Inflammatory macrophage treated with lipopolysaccharide for 4 hours (primary cell): ENCODE results near the gene SLC6A20.

Source experiments
- DNase-seq: peaks from one replicate; pipeline ENCODE4 v3.0.0-alpha.2; 2020

Gene SLC6A20

DNA sequence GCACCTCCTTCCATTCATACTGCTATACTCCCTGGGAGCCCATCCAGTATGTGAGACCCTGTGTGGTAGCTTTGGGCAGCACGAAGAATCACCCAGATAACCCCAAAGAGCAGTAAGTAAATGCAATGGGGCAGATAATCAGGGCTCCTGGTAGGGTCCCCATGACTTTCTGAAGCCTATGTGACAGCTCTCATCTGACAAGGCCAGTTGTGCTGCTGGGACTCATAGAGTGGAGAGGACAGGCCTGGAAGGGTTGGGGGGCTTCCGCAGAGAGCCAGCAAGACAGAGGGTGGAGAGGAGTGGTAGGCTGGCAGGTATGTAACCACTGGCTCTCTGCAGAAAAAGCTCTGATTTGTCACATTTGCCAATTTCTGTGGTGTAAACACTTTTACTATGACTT lies 3.2 kb upstream of the SLC6A20 start:
- DNase-seq, result no peak

- DNase-seq, result no peak
These were observed 1.7 kb upstream of the SLC6A20 start for GRCh38 chr3:45798034-45798433.

GRCh38 chr3:45796902-45797637 lies 734 bp upstream of the SLC6A20 start:
- DNase-seq, result no peak

- no peak for DNase-seq
These were observed 841 bp downstream of the SLC6A20 start for GRCh38 chr3:45795509-45795881.

DNA sequence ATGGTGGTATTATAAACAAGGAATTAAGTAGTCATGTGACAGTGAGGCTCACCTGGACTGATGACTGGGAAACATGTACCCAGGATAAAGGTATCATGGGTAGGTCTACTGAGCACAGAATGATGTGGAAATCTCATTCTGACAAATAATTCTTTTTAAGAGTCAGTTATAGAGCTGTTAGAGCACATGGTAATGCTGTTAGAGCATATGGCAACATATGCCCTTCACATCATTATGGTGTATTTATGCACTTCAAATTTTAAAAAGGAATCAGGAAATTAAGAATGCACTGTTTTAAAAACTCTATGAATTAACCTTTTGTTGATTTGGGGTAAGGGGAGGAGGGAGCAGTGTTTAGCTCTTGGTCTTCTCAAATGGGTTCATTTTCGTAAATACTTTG lies 1.7 kb downstream of the SLC6A20 start:
- no peak for DNase-seq

GRCh38 chr3:45794177-45794560 lies 2.2 kb downstream of the SLC6A20 start:
- DNase-seq, result no peak

GRCh38 chr3:45793482-45794176 lies 2.7 kb downstream of the SLC6A20 start:
- no peak for DNase-seq

DNA sequence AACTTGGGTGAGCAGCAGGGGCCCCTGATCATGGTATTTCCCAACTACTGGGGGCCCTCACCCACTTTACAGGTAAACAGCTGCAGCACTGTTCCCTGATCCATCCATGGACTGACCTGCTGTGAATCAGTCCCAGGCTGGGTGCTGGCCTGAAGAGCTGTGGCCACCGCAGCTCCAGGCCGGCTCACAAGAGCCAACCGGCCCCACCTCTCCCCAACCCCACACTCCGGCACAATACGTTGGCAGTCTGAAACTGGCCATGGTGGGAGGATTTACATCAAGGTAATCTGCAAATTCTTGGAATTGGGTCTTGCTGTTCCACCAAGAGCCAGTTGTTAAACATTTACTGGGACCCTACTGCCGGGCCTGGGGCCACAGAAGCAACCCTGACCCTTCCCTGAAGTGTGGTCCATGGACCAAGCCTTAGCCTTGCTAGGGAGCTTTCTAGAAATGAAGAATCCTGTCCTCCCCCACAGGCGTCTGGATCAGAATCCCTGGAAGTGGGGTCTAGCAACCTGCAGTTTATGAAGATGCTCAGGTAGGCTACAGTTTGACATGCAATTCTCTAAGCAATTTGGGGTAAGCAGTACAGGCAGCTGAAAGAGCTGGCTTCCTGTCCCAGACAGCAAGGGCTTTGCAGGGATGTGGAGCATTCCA lies 3.7 kb downstream of the SLC6A20 start:
- DNase-seq, result no peak

GRCh38 chr3:45792036-45792435 lies 4.3 kb downstream of the SLC6A20 start:
- no peak for DNase-seq

- no peak for DNase-seq
These were observed 5.7 kb downstream of the SLC6A20 start for GRCh38 chr3:45790596-45790995.

GRCh38 chr3:45789235-45789812 lies 7.0 kb downstream of the SLC6A20 start:
- DNase-seq, result no peak

DNA sequence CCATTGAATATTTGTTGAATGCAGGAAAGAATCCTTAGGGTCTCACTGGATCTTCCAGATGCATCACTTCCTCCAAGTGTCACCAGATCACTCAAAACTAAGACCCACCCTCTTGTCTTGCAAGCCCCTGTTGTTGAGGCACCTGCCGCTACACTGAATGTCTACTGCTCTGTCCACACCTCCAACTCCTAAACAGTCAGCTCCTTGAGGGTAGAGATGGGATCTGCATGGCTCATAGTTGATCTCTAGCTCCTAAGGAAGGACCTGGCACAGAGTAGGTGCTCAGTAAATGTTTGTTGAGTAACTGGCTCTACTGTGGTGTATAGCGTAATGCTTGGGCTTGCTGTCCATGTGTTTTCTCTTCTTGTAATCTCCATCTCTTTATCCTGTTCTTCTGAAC lies 8.8 kb downstream of the SLC6A20 start:
- DNase-seq, result no peak

DNA sequence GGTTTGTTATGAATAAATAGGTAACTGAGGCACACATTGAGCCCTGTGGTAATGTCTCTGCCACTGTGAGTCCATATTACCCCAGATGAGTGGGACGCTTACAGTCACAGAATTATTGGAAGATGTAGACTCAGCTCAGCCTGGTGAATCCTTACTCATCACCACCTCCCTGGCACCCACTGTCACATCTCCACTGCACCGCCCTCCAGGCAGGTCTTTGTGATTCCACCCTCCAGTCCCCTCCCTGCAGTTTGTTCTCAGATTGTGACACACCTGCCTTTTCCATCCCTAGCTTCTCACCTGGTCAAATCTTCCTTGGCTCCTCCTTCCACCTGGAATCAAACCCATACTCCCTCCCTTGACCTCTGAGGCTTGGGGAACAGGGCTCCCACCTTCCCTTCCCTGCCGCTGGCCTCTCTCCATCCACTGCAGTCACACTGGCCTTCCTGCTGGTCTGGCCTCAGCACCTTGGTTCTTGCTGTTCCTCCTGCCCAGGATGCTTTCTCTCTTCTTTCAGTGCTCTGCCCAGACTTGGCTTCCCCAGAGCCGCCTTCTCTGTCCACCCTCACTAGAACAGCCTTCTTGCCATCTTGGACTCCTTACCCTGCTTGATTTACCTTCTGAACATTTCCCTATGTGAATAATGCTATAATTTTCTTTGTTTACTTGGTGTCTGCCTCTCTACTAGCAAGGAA lies 9.4 kb downstream of the SLC6A20 start:
- no peak for DNase-seq

DNA sequence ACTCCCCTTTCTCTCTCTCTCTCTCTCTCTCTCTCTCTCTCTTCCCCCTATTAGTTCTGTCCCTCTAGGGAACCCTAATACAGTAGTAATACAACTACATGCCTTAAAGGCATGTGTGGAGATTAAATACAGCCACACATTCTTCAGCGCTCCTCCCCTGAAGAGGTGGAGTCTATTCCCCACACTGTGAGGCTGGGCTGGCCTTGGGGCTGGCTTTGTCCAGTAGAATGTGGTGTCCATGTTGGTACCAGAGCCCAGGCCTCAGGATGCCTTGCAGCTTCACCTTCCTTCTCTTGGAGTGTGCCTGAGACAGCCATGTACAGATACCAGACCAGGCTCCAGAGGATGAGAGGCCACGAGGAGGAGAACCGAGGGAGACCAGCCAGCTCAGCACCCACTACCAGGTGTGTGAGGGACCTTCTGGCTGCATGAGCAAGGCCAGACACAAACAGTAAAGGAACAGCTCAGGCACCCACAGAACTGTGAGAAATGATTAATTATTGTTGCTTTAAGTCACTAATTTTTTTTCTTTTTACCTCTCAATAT lies 10.7 kb downstream of the SLC6A20 start:
- no peak for DNase-seq

GRCh38 chr3:45783667-45784066 lies 12.7 kb downstream of the SLC6A20 start:
- DNase-seq, result no peak

GRCh38 chr3:45782381-45782780 lies 14.0 kb downstream of the SLC6A20 start:
- DNase-seq, result no peak

DNA sequence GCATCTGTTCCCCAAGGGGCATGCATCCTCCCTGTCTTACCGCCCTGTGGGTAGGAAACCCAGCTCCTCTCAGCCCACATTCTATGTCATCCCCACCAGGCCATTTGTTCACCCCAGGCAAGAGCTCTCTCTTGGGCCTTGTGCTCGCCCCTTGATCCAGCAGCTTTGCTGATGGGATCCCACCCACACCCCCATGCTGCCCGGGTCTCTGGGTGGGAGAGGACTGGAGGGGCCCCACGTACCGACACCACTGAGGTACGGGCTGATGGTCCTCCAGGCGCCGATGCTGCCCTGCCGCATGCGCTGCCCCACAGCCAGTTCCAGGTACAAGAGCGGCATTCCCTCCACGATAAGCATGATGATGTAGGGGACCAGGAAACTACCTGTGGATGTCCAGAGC lies 14.5 kb downstream of the SLC6A20 start:
- no peak for DNase-seq

GRCh38 chr3:45781271-45781670 lies 15.1 kb downstream of the SLC6A20 start:
- DNase-seq, result no peak

GRCh38 chr3:45779746-45780735 lies 16.3 kb downstream of the SLC6A20 start:
- no peak for DNase-seq

DNA sequence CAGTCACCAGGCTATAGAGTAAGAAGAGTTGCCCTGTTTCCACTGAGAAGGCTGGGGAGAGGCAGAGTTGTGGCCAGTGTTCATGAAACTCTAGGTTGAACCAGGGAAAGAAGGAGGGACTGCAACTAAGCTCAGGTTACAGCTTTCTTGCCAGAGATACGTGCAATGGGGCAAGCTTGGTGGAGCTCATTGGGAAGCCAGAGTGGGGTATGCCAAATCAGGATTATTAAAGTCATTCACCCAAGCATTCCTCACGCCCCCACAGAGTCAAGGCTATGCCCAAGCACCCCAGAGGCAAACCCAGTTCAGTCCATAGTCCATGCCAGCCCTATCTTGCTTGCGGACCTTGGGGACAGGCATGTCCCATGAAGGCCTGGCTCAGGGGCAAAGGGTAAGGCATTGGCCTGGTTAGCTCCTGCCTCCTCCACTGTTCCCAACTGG lies 17.6 kb downstream of the SLC6A20 start:
- DNase-seq, result no peak

GRCh38 chr3:45777746-45778386 lies 18.5 kb downstream of the SLC6A20 start:
- no peak for DNase-seq
